ENCODE data around the gene CLNK.

The CLNK gene

GRCh38 chr4:10701161-10701560 is 16.6 kb upstream of the CLNK start:
- DNase-seq (ENCODE audit: low read depth in 2 of 2): no peak

DNA sequence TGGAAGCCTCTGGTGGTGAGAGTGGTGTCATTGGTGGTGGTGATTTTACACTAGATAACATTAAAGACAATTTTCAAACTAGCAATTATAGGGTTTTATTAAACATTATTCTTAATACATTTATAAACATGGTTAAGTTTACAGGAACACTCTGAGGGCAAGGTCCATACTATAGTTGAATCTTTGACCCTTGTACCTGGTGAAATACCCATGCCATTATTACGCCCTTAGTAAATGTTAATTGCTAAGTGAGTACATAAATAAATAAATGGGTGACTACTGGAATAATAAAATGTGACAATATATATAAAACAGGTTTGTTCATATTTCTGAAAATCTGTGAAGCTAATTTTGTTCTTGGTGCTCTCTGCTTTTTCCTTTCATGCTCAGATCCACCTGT is 13.6 kb upstream of the CLNK start:
- DNase-seq (ENCODE audit: low read depth in 2 of 2): no peak

DNA sequence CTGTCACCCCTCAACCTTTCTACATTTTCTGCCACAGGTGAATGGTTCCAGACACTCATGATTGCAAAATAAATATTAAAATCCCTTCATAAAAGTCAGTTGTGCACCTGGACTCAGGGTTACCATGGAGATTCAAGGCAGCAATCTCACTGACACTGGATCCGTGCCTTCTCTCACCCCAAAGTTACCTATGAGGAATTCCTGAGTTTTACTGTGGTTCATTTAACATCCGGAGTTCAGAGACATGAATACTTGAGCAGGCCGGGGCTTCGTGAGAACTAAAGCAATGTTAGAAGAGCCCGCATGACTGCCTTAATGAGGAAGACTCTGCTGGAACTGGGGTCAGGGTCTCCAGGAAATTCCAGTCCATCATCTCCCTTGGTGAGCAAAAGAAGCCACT is 12.5 kb upstream of the CLNK start:
- no peak for DNase-seq (ENCODE audit: low read depth in 2 of 2)

- no peak for DNase-seq (ENCODE audit: low read depth in 2 of 2)
Observed at GRCh38 chr4:10696253-10696652, 11.7 kb upstream of the CLNK start.

- no peak for DNase-seq (ENCODE audit: low read depth in 2 of 2)
Observed at GRCh38 chr4:10694828-10695209, 10.3 kb upstream of the CLNK start.

DNA sequence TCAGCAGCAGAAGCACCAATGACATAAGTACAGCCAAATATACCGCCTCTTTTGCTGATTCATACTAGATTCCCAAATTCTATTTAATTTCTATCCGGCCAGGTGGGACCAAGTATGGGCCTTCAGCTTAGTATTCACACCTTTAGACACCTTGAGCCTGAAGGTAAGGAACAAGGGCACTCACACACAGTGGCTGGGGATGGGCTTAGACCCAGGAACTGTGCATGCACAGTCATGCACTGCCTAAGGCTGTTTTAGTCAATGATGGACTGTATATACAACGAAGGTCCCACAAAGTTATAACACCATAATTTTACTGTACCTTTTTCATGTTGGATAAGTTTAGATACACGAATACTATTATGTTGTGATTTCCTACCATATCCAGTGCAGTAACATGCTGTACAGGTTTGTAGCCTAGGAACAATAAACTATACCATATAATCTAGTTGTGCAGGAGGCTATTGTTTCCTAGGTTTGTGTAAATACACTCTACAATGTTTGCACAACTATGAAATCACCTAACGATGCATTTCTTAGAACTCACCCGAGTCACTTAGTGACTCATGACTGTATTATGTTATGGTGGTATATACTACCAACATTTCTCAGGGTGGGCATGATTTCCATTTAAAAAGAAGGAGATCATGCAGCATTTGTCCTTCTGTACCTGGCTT is 9.7 kb upstream of the CLNK start:
- DNase-seq (ENCODE audit: low read depth in 2 of 2): no peak

DNA sequence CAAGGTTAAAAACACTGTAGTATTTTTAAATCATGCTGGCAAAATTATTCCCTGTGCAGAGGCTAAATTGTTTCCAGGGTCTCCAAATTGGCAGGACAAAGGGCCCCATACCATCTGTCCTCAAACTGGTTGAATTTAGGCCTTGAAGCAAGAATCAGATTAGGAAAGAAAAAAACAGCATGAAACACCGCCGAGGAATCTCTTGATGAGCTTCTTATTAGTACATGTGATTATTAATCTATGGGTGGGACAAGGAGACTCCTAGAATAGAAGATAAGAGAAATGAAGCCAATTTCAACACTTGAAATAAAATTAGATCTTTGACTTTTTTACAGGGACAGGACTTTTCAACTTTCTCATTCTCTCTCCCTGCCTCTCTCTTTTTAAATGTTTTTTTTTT is 7.1 kb upstream of the CLNK start:
- DNase-seq (ENCODE audit: low read depth in 2 of 2): no peak

DNA sequence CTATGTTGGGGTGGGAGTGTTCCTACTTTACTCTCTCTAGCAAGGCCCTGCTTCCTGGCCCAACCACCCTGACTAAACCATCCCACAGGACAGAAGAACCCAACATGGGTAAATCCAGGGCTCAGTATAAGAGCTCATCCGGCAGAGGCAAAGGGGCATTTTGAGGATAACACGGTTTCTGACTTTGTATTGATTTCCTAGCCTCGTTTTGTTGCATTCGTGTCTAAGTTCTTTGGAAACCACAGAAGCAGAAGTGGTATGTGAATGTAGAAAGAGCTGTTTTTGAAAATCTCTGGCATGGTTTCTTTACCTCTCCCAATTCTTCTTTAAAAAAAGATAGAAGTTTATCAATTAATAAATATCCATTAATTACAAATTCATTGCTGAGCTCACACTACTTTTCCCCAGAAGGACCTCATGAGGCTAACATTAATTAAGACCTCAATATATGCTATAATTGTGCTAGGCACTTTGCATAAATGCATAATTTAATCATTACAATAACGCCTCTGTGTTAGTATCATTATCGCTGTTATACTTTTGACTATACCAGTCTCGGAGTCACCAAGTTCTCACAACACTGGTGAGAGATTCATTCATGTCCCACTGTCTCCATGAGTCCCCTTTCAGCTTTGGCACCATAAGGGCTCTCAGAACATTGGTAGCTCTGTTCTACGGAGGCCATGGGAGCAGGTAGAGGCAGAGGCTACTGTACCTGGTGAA is 5.8 kb upstream of the CLNK start:
- DNase-seq (ENCODE audit: low read depth in 2 of 2): no peak

GRCh38 chr4:10688846-10689245 is 4.3 kb upstream of the CLNK start:
- no peak for DNase-seq (ENCODE audit: low read depth in 2 of 2)

GRCh38 chr4:10688022-10688421 is 3.5 kb upstream of the CLNK start:
- DNase-seq (ENCODE audit: low read depth in 2 of 2): no peak

DNA sequence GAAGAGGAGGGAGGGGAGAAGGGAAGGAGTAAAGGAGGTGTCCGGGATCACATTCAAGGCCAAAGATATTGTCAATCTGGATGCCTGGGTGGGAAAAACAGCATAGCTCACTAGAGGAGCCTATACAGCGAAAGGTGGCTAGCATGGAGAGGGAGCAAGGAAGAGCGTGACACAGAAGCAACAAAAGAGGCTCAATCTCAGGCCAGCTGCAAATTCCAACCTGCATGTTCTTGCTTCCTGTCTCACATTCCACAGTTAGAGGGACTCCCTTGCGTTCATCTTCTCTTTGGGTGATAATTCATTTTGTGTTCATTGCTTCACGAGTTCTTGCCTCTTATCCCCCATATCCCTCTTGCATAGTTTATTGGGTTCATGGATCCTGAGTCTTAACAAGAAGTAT is 3.0 kb upstream of the CLNK start:
- no peak for DNase-seq (ENCODE audit: low read depth in 2 of 2)

DNA sequence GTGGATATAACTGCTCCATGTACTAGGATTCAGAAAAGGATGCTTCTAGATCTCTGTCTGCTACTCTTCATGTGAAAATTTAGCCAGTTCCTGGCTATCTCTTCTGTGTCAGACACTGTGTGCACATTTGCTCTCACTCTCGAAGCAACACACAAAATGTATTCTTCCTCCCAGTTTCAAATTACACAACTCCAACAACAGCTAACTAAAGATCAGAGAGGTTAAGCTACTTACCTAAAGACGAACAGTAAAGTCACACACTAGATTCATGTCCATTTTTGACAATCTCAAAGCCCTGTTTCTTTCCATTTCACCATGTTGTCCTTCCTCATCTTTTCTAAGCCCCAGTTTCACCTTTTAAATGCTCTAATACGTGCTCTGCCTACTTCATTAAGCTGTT is 2.2 kb downstream of the CLNK start:
- DNase-seq (ENCODE audit: low read depth in 2 of 2): no peak

DNA sequence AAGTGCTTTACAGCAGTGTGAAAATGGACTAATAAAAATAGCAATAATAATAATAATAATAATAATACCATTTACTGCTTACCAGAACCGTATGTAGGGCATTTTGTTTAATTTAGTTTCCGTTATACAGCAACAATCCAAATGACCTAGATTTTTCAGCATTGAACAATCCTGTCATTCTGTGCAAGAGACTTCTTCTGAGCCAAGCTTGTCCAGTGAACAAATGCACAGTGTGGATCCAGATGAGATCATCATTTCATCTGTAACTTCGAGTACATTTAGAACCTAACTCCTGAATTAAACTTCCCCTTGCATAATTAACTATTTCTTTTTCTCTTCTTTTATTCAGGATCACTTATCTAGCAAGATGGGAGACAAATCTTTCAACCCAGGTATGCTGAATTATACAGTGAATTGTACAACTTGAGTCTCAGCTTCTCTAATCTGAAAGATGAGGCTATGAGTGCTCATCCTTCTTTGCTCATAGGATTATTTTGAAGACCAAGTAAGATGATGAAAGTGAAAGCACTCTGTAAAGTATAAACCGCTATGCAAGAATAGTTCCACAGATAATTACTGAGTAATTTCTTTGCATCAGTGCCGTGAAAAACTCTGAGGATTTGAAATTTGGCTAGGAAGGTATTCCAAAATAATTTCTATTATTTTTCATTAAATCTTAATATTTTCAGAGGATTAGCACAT is 6.6 kb downstream of the CLNK start:
- DNase-seq (ENCODE audit: low read depth in 2 of 2): no peak

GRCh38 chr4:10673817-10674369 is 10.7 kb downstream of the CLNK start:
- DNase-seq (ENCODE audit: low read depth in 2 of 2): no peak

GRCh38 chr4:10672379-10672778 is 12.2 kb downstream of the CLNK start:
- DNase-seq (ENCODE audit: low read depth in 2 of 2): no peak

- DNase-seq (ENCODE audit: low read depth in 2 of 2): no peak
Observed at GRCh38 chr4:10671799-10672198, 12.8 kb downstream of the CLNK start.

- no peak for DNase-seq (ENCODE audit: low read depth in 2 of 2)
Observed at GRCh38 chr4:10671366-10671765, 13.2 kb downstream of the CLNK start.

- no peak for DNase-seq (ENCODE audit: low read depth in 2 of 2)
Observed at GRCh38 chr4:10670321-10670720, 14.2 kb downstream of the CLNK start.

- no peak for DNase-seq (ENCODE audit: low read depth in 2 of 2)
Observed at GRCh38 chr4:10667701-10668326, 16.8 kb downstream of the CLNK start.

- no peak for DNase-seq (ENCODE audit: low read depth in 2 of 2)
Observed at GRCh38 chr4:10666616-10667015, 18.0 kb downstream of the CLNK start.

DNA sequence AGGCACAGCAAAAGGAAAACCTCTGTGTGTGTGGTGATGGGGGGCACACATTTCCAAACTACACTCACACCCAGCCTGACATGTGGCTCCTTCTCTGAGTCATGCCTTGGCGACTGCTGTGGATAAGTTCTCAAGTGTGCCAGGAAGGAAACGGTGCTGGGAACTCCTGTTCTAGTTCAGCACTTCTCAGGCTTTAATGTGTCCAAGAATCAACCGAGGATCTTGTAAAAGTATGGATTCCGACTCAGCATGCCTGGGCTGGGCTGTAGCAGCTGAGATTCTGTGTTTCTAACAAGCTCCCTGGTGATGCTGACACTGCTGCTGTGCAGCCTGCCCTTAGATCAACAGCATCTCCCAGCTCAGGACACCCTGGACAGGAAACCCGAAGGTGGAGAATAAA is 20.2 kb downstream of the CLNK start:
- DNase-seq (ENCODE audit: low read depth in 2 of 2): no peak

GRCh38 chr4:10662937-10663336 is 21.6 kb downstream of the CLNK start:
- no peak for DNase-seq (ENCODE audit: low read depth in 2 of 2)
